Skeletal muscle cell (primary cell): ENCODE measurements around the gene IGFBPL1.
"Not testable (repeated sequence)": the region's sequence is repeated elsewhere in the genome, so short reads cannot be mapped to it uniquely, and the experiment has no call there.

Experiments
- DNase-seq: peaks from one replicate; pipeline ENCODE4 v3.0.0-alpha.2; 2010; ENCODE audit warnings: low read depth
- H3K4me3 ChIP-seq: 2 replicates; pipeline ENCODE4 v1.5.1; 2011; ENCODE audit warnings: low read depth, mild to moderate bottlenecking, control low read depth, low read length, moderate library complexity

The IGFBPL1 gene

GRCh38 chr9:38405785-38406184 is 18.5 kb downstream of the IGFBPL1 start:
- no peak overlapping the region for H3K4me3 ChIP-seq
- DNase-seq = no peak

- no peak for DNase-seq
- H3K4me3 ChIP-seq = no peak overlapping the region
Observed at GRCh38 chr9:38404314-38404713, 19.9 kb downstream of the IGFBPL1 start.

GRCh38 chr9:38401994-38402393 is 22.3 kb downstream of the IGFBPL1 start:
- no peak for DNase-seq
- no peak overlapping the region for H3K4me3 ChIP-seq

GRCh38 chr9:38399191-38399590 is 25.1 kb downstream of the IGFBPL1 start:
- not testable (repeated sequence) for DNase-seq, H3K4me3 ChIP-seq

- no peak for DNase-seq
- no peak overlapping the region for H3K4me3 ChIP-seq
Observed at GRCh38 chr9:38396371-38396671, 27.9 kb downstream of the IGFBPL1 start.

- DNase-seq = no peak
- H3K4me3 ChIP-seq = no peak overlapping the region
Observed at GRCh38 chr9:38395653-38396370, 28.4 kb downstream of the IGFBPL1 start.

- H3K4me3 ChIP-seq = no peak overlapping the region
- DNase-seq = no peak
Observed at GRCh38 chr9:38394416-38394815, 29.8 kb downstream of the IGFBPL1 start.

GRCh38 chr9:38393128-38393796 is 31.0 kb downstream of the IGFBPL1 start:
- no peak for DNase-seq

GRCh38 chr9:38392235-38393127 is 31.8 kb downstream of the IGFBPL1 start, which contains the start of gene ALDH1B1:
Gene ALDH1B1, plus strand, starts transcription at chr9:38392702. Its CDS starts 3,047 bp downstream, at chr9:38395749.
- H3K4me3 ChIP-seq = peak within 1 kb of the TSS; percentile 77
- peak; percentile 53 for DNase-seq

More at GRCh38 chr9:38393128-38393796, 31.0 kb downstream of the IGFBPL1 start:
- H3K4me3 ChIP-seq = peak overlapping the region; percentile 77

GRCh38 chr9:38391278-38392118 is 32.8 kb downstream of the IGFBPL1 start:
- H3K4me3 ChIP-seq = peak overlapping the region; percentile 77
- no peak for DNase-seq

GRCh38 chr9:38390851-38391250 is 33.4 kb downstream of the IGFBPL1 start:
- no peak for DNase-seq
- no peak overlapping the region for H3K4me3 ChIP-seq

GRCh38 chr9:38390442-38390841 is 33.8 kb downstream of the IGFBPL1 start:
- no peak for DNase-seq
- no peak overlapping the region for H3K4me3 ChIP-seq

- no peak for DNase-seq
Observed at GRCh38 chr9:38389313-38389712, 34.9 kb downstream of the IGFBPL1 start.

GRCh38 chr9:38388283-38389223 is 35.7 kb downstream of the IGFBPL1 start:
- peak; percentile 43 for DNase-seq
- H3K4me3 ChIP-seq = no peak overlapping the region

More at GRCh38 chr9:38389313-38389712, 34.9 kb downstream of the IGFBPL1 start:
- H3K4me3 ChIP-seq = no peak overlapping the region

GRCh38 chr9:38387751-38388150 is 36.5 kb downstream of the IGFBPL1 start:
- no peak for DNase-seq
- no peak overlapping the region for H3K4me3 ChIP-seq

GRCh38 chr9:38387066-38387465 is 37.2 kb downstream of the IGFBPL1 start:
- DNase-seq = no peak
- no peak overlapping the region for H3K4me3 ChIP-seq

- DNase-seq = no peak
- no peak overlapping the region for H3K4me3 ChIP-seq
Observed at GRCh38 chr9:38386319-38386895, 37.8 kb downstream of the IGFBPL1 start.

GRCh38 chr9:38385896-38386295 is 38.4 kb downstream of the IGFBPL1 start:
- no peak for DNase-seq
- H3K4me3 ChIP-seq = no peak overlapping the region
